Mucosa of rectum (tissue), 2 donors: Measurements from ENCODE around the gene LY6G6D.

Experiments
- H3K27ac ChIP-seq, 2 donors: one replicate each; pipeline ENCODE4 v1.7.0; 2013; ENCODE audit warnings: inconsistent platforms in 2 of 2, low read depth in 2 of 2, low read length in 2 of 2
- H3K27me3 ChIP-seq, 2 donors: one replicate each; pipeline ENCODE4 v1.7.0; 2013; ENCODE audit warnings: low read length in 2 of 2; ENCODE audit not compliant: control insufficient read depth in 2 of 2, insufficient read depth in 2 of 2
- H3K36me3 ChIP-seq, 2 donors: one replicate each; pipeline ENCODE4 v1.7.0; 2013; ENCODE audit warnings: low read length in 2 of 2; ENCODE audit not compliant: control insufficient read depth in 2 of 2, insufficient read depth in 2 of 2
- H3K4me1 ChIP-seq, 2 donors: one replicate each; pipeline ENCODE4 v1.7.0; 2013; ENCODE audit warnings: low read length in 2 of 2, mild to moderate bottlenecking in 1 of 2; ENCODE audit not compliant: control insufficient read depth in 2 of 2, insufficient read depth in 2 of 2
- H3K4me3 ChIP-seq, 2 donors: one replicate each; pipeline ENCODE4 v1.7.0; 2013; ENCODE audit warnings: low read length in 2 of 2
- H3K9ac ChIP-seq, 2 donors: one replicate each; pipeline ENCODE4 v1.7.0; 2013; ENCODE audit warnings: low read length in 2 of 2, low read depth in 1 of 2, mild to moderate bottlenecking in 1 of 2
- H3K9me3 ChIP-seq, 2 donors: one replicate each; pipeline ENCODE4 v1.7.0; 2013; ENCODE audit warnings: low read length in 2 of 2; ENCODE audit not compliant: control insufficient read depth in 2 of 2
- donor health status: healthy.
- donor health status: Normal muscosa, but diverticular disease.

The LY6G6D gene

DNA sequence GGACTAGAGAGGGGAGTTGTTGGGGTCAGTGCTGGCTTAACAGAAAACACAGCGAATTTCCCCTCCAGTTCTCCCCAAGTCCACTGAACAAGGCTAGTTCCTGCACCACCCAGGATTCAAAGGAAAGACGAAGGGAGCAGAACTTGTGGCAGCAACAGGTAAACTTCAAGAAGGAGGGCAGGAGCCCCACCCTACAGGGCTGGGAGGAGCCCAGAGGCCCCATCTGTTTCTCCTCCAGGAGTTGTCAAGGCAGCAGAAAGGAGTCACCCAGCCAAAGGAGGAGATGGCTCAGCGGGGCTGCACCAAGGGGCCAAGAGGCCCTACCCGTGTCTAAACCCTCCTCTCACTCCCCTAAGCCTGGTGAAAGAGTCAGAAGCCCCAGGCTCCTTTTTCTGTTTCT, 49.0 kb downstream of the LY6G6D start:
- no peak overlapping the region for H3K27ac ChIP-seq

DNA sequence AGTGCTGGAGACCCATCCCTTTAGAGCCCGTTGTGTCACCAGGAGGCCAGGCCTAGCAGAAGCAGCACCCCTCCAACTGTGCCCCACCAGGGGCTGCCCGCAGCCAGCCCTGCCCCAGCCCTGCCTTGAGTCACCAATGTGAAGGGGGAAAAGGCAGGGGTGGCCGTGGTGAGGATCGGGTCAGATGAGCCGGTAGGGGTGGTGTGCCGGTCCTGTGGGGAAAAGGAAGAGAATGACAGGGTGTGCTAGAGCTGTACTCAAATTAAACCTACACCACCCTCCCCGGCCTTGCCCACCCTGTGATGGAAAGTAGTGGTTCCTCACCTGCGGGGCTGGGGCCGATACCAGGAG, 50.4 kb downstream of the LY6G6D start:
- H3K9me3 ChIP-seq = no peaks in the 10 kb centered on the region
- H3K27me3 ChIP-seq = no peaks in the 10 kb centered on the region
- H3K27ac ChIP-seq = no peak overlapping the region
- H3K4me1 ChIP-seq = peaks cover 0 to 4% of the 10 kb centered on the region in 2 donors
- no peaks in the 10 kb centered on the region for H3K36me3 ChIP-seq
- no peak overlapping the region for H3K9ac ChIP-seq
- H3K4me3 ChIP-seq = no peak overlapping the region

More for the DNA sequence above, 49.0 kb downstream of the LY6G6D start:
- no peaks in the 10 kb centered on the region for H3K36me3 ChIP-seq
- no peaks in the 10 kb centered on the region for H3K27me3 ChIP-seq
- H3K4me1 ChIP-seq = no peaks in the 10 kb centered on the region
- no peaks in the 10 kb centered on the region for H3K9me3 ChIP-seq
- H3K4me3 ChIP-seq = no peak overlapping the region
- no peak overlapping the region for H3K9ac ChIP-seq

DNA sequence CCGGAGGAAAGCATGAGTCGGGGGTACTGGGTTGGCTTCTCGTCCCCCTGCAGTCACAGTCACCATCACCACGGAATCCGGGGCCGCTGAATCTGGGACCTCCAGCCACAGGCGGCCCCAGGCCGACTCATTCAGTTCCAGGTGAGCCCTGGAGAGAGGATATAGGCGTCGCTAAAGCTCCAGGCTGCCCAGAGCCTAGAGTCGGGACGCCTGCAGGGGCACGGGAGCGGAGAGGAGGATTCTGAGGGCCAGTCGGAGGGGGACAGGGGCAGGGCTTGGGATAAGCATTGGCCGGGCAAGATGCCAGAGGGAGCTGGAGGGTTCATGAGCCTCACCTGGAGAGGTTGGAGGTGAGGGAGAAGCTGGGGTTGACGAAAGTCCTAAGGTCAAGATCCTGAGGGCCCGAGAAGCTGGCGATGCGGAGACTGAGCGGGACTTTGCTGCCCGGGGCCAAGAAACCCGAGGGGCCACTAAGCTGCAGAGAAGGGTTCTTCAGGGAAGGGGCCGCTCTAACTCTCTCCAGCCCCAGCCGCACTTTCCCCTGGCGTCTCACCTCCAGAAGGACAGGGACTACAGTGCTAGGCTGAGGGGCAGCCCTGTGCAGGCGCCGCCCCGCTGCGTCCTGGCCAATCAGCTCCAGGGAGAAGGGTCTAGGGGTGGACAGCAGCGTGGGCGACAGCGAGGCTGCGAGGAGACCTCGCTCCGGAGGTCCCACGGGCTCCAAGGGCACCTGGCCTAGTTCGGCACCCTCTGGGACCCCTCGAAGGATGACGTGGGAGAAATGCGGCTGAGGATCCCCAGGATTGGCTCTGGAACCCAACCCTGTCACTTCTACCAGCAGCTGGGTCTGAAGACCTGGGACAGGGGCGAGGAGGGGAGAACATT, 51.0 kb downstream of the LY6G6D start:
- Histone ChIP-seq H3K36me3 (no peaks in the 10 kb centered on the region), H3K9me3 (no peaks in the 10 kb centered on the region), H3K4me1 (peaks cover 0 to 4% of the 10 kb centered on the region in 2 donors), H3K4me3 (peak overlapping the region; percentile 29), H3K27ac (no peak overlapping the region), H3K9ac (no peak overlapping the region), H3K27me3 (no peaks in the 10 kb centered on the region)

DNA sequence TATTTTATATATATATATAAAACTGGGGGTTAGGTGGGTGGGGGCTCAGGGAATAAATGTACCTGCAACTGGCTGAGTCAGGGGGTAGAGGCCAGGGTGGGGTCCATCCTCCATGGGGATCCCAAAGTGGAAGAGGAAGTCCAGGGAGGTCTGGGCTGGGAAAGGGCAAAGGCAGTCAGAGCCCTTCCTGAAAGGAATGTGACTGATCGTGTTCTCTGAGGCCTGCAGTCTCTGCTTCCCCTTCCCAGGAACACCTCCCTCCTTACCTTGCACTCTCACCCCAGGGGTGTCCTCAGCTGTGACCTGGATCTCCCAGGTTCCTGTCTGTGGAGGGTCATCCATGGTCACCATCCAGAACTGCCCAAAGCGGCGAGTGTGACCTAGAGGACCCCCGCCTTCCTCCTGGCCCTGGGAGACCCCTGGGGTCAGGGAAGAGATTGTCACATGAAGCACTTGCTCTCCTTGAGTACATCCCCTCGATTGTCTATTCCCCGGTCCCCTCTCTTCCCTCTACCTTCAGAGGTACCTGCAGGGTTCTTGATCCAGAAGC, 52.0 kb downstream of the LY6G6D start:
- Histone ChIP-seq H3K9ac (no peak overlapping the region), H3K27me3 (no peaks in the 10 kb centered on the region), H3K4me3 (no peak overlapping the region)

More for the DNA sequence above, 52.0 kb downstream of the LY6G6D start:
- H3K9me3 ChIP-seq = no peaks in the 10 kb centered on the region
- H3K4me1 ChIP-seq = peaks cover 0 to 4% of the 10 kb centered on the region in 2 donors
- no peaks in the 10 kb centered on the region for H3K36me3 ChIP-seq
- H3K27ac ChIP-seq = no peak overlapping the region
